GM12878 (cell line): ENCODE measurements around the gene SRD5A2. TPM values are rescaled to one million over a fixed set of nuclear protein-coding genes. Genes with fewer than 3 reads are reported as not detected.

Experiments used
- ATAC-seq: fragments of 200-7000 bp; cut with Tn5 transposase; 3 replicates; pipeline ENCODE4 v1.9.1; 2020; ENCODE audit warnings: mild to moderate bottlenecking, moderate library complexity
- BruUV-seq: library from RNA; stranded (reverse); fragments of 400-500 nt; replicated peaks from 2 replicates; lab custom pipeline; 2021; lab: Mats Ljungman, UMichigan
- CTCF ChIA-PET: fragments of 300-600 bp; sonication (Branson Sonifier 250); formaldehyde crosslinking; extraction: SDS; loops from one replicate; lab custom pipeline; 2021; ENCODE audit warnings: inconsistent platforms; lab: Yijun Ruan, JAX
- POLR2A ChIA-PET: fragments of 350-600 bp; formaldehyde crosslinking; extraction: SDS; loops from one replicate; lab custom pipeline; 2021; ENCODE audit warnings: inconsistent platforms; lab: Charles Lee
- RAD21 ChIA-PET: fragments of 300-600 bp; sonication (Branson Sonifier 250); formaldehyde crosslinking; loops from one replicate; lab custom pipeline; 2023; ENCODE audit warnings: antibody characterized with exemption; ENCODE audit not compliant: unreplicated experiment; lab: Charles Lee
- SMC1A ChIA-PET: fragments of 300-600 bp; sonication (Branson Sonifier 250); formaldehyde crosslinking; loops from one replicate; lab custom pipeline; 2023; ENCODE audit not compliant: unreplicated experiment, uncharacterized antibody; lab: Charles Lee
- DNase-seq: peaks from one replicate; pipeline ENCODE4 v3.0.0-alpha.2; 2011; ENCODE audit warnings: low read depth, low spot score
- FAIRE-seq: peaks from 3 replicates; lab custom pipeline; 2011; peaks lifted over from hg19 to GRCh38; lab: Jason Lieb, UNC
- H2AFZ ChIP-seq: 2 replicates; pipeline ENCODE4 v1.6.0; 2011; ENCODE audit warnings: low read depth, low read length, control low read depth; ENCODE audit not compliant: control insufficient read depth
- H3K27ac ChIP-seq: 2 replicates; pipeline ENCODE4 v1.5.1; 2011; ENCODE audit warnings: control low read depth; ENCODE audit not compliant: control insufficient read depth, insufficient read depth
- H3K27me3 ChIP-seq, 2 experiments: replicated peaks in 1 of 2; 2 replicates each; pipeline versions ENCODE4 v1.6.0 to v1.6.1; 2011; ENCODE audit warnings: low read length in 1 of 2; ENCODE audit not compliant: control insufficient read depth in 2 of 2, insufficient read depth in 2 of 2
- H3K36me3 ChIP-seq, 2 experiments: 2 replicates each; pipeline ENCODE4 v1.5.1; 2011; ENCODE audit warnings: low read length in 1 of 2; ENCODE audit not compliant: control insufficient read depth in 2 of 2, insufficient read depth in 2 of 2
- H3K4me1 ChIP-seq: 2 replicates; pipeline ENCODE4 v1.6.1; 2011; ENCODE audit warnings: mild to moderate bottlenecking, low read length, moderate library complexity, mixed read lengths; ENCODE audit not compliant: control insufficient read depth, insufficient read depth
- H3K4me2 ChIP-seq: 2 replicates; pipeline ENCODE4 v1.6.0; 2011; ENCODE audit warnings: control low read depth; ENCODE audit not compliant: control insufficient read depth, insufficient read depth
- H3K4me3 ChIP-seq: fragments of 200-600 bp; sonication (generic); 2 replicates; pipeline ENCODE4 v1.5.1; 2016
- H3K79me2 ChIP-seq: 2 replicates; pipeline ENCODE4 v1.6.0; 2011; ENCODE audit warnings: low read length; ENCODE audit not compliant: control insufficient read depth, insufficient read depth
- H3K9ac ChIP-seq: 2 replicates; pipeline ENCODE4 v1.8.0; 2011; ENCODE audit warnings: low read length, control low read depth, mixed read lengths; ENCODE audit not compliant: control insufficient read depth, insufficient read depth
- H3K9me3 ChIP-seq: replicated peaks from 3 replicates; pipeline ENCODE4 v1.5.1; 2011; ENCODE audit warnings: mild to moderate bottlenecking, low read length; ENCODE audit not compliant: control insufficient read depth, insufficient read depth
- H4K20me1 ChIP-seq: 2 replicates; pipeline ENCODE4 v1.6.0; 2011; ENCODE audit not compliant: control insufficient read depth, insufficient read depth
- EP300 ChIP-seq, 2 experiments: fragments of 150-350 bp in 1 of 2; IDR thresholded peaks; 2 replicates each; pipeline ENCODE4 v1.6.1; 2011 to 2012; ENCODE audit warnings: low read depth in 2 of 2, low read length in 2 of 2, borderline replicate concordance in 1 of 2, improper control_type of control experiment in 1 of 2, inconsistent platforms in 1 of 2; ENCODE audit not compliant: control insufficient read depth in 1 of 2
- HDAC6 ChIP-seq: fragments of 200-600 bp; sonication (generic); IDR thresholded peaks from one replicate; pipeline ENCODE4 v1.8.0; 2017; ENCODE audit warnings: antibody characterized with exemption; ENCODE audit not compliant: unreplicated experiment
- HSF1 ChIP-seq: fragments of 150-350 bp; IDR thresholded peaks from 2 replicates; pipeline ENCODE4 v1.6.1; 2014; ENCODE audit warnings: mild to moderate bottlenecking, low read depth, low read length
- MTA2 ChIP-seq: fragments of 450-650 bp; IDR thresholded peaks from 2 replicates; pipeline ENCODE4 v1.6.1; 2016; ENCODE audit warnings: low read depth, mild to moderate bottlenecking, moderate library complexity
- MYB ChIP-seq: fragments of 150-350 bp; IDR thresholded peaks from 2 replicates; pipeline ENCODE4 v1.6.1; 2014; ENCODE audit warnings: mild to moderate bottlenecking, low read depth, low read length, borderline replicate concordance
- NKRF ChIP-seq: fragments of 450-650 bp; conservative IDR thresholded peaks from 2 replicates; pipeline ENCODE4 v1.6.1; 2017; ENCODE audit warnings: mild to moderate bottlenecking, moderate library complexity
- SMARCA5 ChIP-seq: fragments of 450-650 bp; IDR thresholded peaks from 2 replicates; pipeline ENCODE4 v1.6.1; 2017; ENCODE audit warnings: mild to moderate bottlenecking
- SRF ChIP-seq, 2 experiments: IDR thresholded peaks; 2 replicates each; pipeline ENCODE4 v1.6.1; 2011; ENCODE audit warnings: low read depth in 2 of 2, low read length in 2 of 2, mild to moderate bottlenecking in 1 of 2, moderate library complexity in 1 of 2
- WGBS: methylation state at CpG from one replicate; pipeline ENCODE4 v1.1.6; 2016; ENCODE audit warnings: low lambda C conversion rate; ENCODE audit not compliant: insufficient replicate concordance, insufficient coverage; ENCODE audit errors: missing lambda C conversion rate; 5-methylcytosine and 5-hydroxymethylcytosine counted together
- in situ Hi-C: fragments of 300-500 bp; cut with MboI; formaldehyde crosslinking; loops from 9 replicates; pipeline ENCODE4 v1.14.3; 2018; ENCODE audit warnings: mixed read lengths
- intact Hi-C: fragments of 100-400 bp; cut with micrococcal nuclease; formaldehyde crosslinking; loops from one replicate; pipeline ENCODE4 v1.14.2; 2022; ENCODE audit not compliant: unreplicated experiment
- polyA plus RNA-seq, 11 experiments: library from polyadenylated mRNA; depleted of rRNA in 4 of 11; unstranded in 6 of 11; stranded (reverse) in 5 of 11; fragments of >200 nt; fragmentation: Nextera tagmentation in 4 of 11; fragmentation: Illumina TruSeq in 1 of 11; extraction: Ambion mirVana in 4 of 11; extraction: Trizol in 1 of 11; gene quantifications; 1 replicate in 1 of 11; 2 replicates in 10 of 11; pipeline versions ENCODE4 v1.2.1 to v1.2.3, GENCODE V29; 2011 to 2016; ENCODE audit warnings: inconsistent platforms in 2 of 11, missing spikeins in 2 of 11, low read depth in 1 of 11
- total RNA-seq, 4 experiments: library from RNA; depleted of rRNA in 3 of 4; stranded (reverse); fragments of >200 nt in 3 of 4; fragmentation: Illumina TruSeq in 1 of 4; extraction: Trizol in 1 of 4; gene quantifications; 2 replicates each; pipeline versions ENCODE4 v1.2.1 to v1.2.3, GENCODE V29; 2013 to 2021
- TF ChIP-seq, protein P1 (sequence below): fragments of 450-650 bp; formaldehyde crosslinking; IDR thresholded peaks from 2 replicates; pipeline ENCODE4 v1.5.0; 2022; ENCODE audit warnings: mild to moderate bottlenecking, missing genetic modification characterization

Gene SRD5A2
- total and polyA plus RNA-seq, 10 of the 15 experiments (the other 5 are each of a cell fraction or from before 2014, with no cell fraction given), result 0.01 TPM; not detected in 7

DNA sequence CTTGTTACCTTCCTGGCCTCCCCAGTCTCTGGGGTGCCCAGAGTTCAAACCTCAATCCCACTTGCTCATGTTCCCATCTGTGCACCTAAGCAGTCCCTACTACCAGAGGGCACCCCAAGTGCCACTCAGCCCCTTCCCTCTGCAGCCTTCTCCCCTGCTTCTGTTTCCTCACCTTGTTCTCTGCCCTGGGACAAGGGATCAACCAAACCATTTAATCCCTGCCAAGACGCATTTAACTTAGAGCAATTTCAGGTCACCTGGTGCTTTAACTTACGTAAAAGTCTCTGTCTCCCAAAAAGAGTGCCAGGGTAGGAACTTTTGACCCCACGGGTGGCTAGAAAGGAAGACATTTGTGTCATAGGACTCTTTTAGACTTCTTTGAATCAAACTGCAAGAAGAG, 67.2 kb downstream of the SRD5A2 start:
- Histone ChIP-seq H3K27ac (no peak overlapping the region), H3K4me2 (no peak overlapping the region)
- in situ Hi-C loops, result no loop called here

More for the DNA sequence above, 67.2 kb downstream of the SRD5A2 start:
- Histone ChIP-seq H4K20me1 (no peaks in the 10 kb centered on the region), H3K79me2 (no peaks in the 10 kb centered on the region), H3K4me1 (no peaks in the 10 kb centered on the region), H3K27me3 (no peaks in the 10 kb centered on the region), H2AFZ (no peak overlapping the region), H3K4me3 (no peak overlapping the region), H3K9ac (no peak overlapping the region), H3K36me3 (no peaks in the 10 kb centered on the region), H3K9me3 (no peaks in the 10 kb centered on the region)
- intact Hi-C loops, result no loop called here
- ATAC-seq, result no peak
- no peak for FAIRE-seq
- no peak for DNase-seq
- TF ChIP-seq EP300 (IDR thresholded peaks at IDR 0.05; ENCODE audit: borderline replicate concordance in 1 of 2, control insufficient read depth in 1 of 2, low read depth in 2 of 2, low read length in 2 of 2) (no peak), SMARCA5 (no peak), HSF1 (no peak), SRF (IDR thresholded peaks at IDR 0.05; ENCODE audit: low read depth in 2 of 2, low read length in 2 of 2) (no peak), NKRF (no peak), MTA2 (no peak), HDAC6 (no peak), MYB (no peak)
- TF ChIP-seq, protein P1, sequence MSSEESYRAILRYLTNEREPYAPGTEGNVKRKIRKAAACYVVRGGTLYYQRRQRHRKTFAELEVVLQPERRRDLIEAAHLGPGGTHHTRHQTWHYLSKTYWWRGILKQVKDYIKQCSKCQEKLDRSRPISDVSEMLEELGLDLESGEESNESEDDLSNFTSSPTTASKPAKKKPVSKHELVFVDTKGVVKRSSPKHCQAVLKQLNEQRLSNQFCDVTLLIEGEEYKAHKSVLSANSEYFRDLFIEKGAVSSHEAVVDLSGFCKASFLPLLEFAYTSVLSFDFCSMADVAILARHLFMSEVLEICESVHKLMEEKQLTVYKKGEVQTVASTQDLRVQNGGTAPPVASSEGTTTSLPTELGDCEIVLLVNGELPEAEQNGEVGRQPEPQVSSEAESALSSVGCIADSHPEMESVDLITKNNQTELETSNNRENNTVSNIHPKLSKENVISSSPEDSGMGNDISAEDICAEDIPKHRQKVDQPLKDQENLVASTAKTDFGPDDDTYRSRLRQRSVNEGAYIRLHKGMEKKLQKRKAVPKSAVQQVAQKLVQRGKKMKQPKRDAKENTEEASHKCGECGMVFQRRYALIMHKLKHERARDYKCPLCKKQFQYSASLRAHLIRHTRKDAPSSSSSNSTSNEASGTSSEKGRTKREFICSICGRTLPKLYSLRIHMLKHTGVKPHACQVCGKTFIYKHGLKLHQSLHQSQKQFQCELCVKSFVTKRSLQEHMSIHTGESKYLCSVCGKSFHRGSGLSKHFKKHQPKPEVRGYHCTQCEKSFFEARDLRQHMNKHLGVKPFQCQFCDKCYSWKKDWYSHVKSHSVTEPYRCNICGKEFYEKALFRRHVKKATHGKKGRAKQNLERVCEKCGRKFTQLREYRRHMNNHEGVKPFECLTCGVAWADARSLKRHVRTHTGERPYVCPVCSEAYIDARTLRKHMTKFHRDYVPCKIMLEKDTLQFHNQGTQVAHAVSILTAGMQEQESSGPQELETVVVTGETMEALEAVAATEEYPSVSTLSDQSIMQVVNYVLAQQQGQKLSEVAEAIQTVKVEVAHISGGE, result no peak
- ChIA-PET POLR2A (no interaction called here), RAD21 (no interaction called here), SMC1A (interaction anchor here (0.7 kb wide), 1 partner anchor 69 kb away, joined by 3 read pairs; no protein-coding TSS in a partner anchor), CTCF (interaction anchor here (1.6 kb wide), 1 partner anchor 10 kb away, joined by 4 read pairs; no protein-coding TSS in a partner anchor)
- no TSS peak for BruUV-seq
- 26% methylated on average over 3 of the region's 3 CpGs for WGBS
